Activated CD4-positive, alpha-beta T cell treated with anti-CD3 and anti-CD28 coated beads, Interleukin-2, amount 10 ng/mL, durations not matched to agents 24 days and 14 days (primary cell): ENCODE results near the gene HSD3B1. TPM values are rescaled to one million over a fixed set of nuclear protein-coding genes. Genes with fewer than 3 reads are reported as not detected.

Experiments used
- DNase-seq: peaks from one replicate; pipeline ENCODE4 v3.0.0; 2022
- H3K27ac Mint-ChIP-seq: one replicate; pipeline ENCODE4 v1.8.0; 2022; ENCODE audit warnings: mild to moderate bottlenecking, mixed read lengths
- H3K27me3 Mint-ChIP-seq: one replicate; pipeline ENCODE4 v1.8.0; 2022; ENCODE audit warnings: mixed read lengths
- H3K36me3 Mint-ChIP-seq: one replicate; pipeline ENCODE4 v1.8.0; 2022; ENCODE audit warnings: low read depth, mild to moderate bottlenecking, mixed read lengths
- H3K4me1 Mint-ChIP-seq: one replicate; pipeline ENCODE4 v1.8.0; 2021; ENCODE audit warnings: mixed read lengths
- H3K4me3 Mint-ChIP-seq: one replicate; pipeline ENCODE4 v1.8.0; 2022; ENCODE audit warnings: mild to moderate bottlenecking, moderate library complexity, mixed read lengths
- H3K9me3 Mint-ChIP-seq: one replicate; pipeline ENCODE4 v1.8.0; 2021; ENCODE audit warnings: mixed read lengths
- intact Hi-C: fragments of 100-400 bp; cut with micrococcal nuclease; formaldehyde crosslinking; loops from one replicate; pipeline ENCODE4 v1.15.1; 2023
- total RNA-seq: library from RNA; stranded (reverse); gene quantifications from 2 replicates; pipeline ENCODE4 v1.2.3, GENCODE V29; 2022

HSD3B1 gene
- total RNA-seq, result not detected in 2 replicates

GRCh38 chr1:119506941-119507340 lies at the start of gene HSD3B1:
HSD3B1 (plus strand) TSS chr1:119507210; CDS start chr1:119507477, 267 bp downstream.
- no peaks in the 10 kb centered on the region for H3K4me1 Mint-ChIP-seq
- no peak within 1 kb of the TSS for H3K27ac Mint-ChIP-seq
- no peak for DNase-seq
- H3K27me3 Mint-ChIP-seq, result peaks cover 2% of the 10 kb centered on the region
- H3K36me3 Mint-ChIP-seq, result no peaks in the 10 kb centered on the region
- H3K4me3 Mint-ChIP-seq, result no peak within 1 kb of the TSS
- intact Hi-C loops, result no loop called here
- peaks cover 6% of the 10 kb centered on the region for H3K9me3 Mint-ChIP-seq

GRCh38 chr1:119462964-119463363 lies 44.0 kb upstream of the HSD3B1 start:
- H3K27ac Mint-ChIP-seq, result no peak overlapping the region
- H3K9me3 Mint-ChIP-seq, result no peaks in the 10 kb centered on the region
- intact Hi-C loops, result no loop called here
- H3K4me1 Mint-ChIP-seq, result no peaks in the 10 kb centered on the region
- no peak overlapping the region for H3K4me3 Mint-ChIP-seq
- no peak for DNase-seq
- peaks cover 2% of the 10 kb centered on the region for H3K27me3 Mint-ChIP-seq
- no peaks in the 10 kb centered on the region for H3K36me3 Mint-ChIP-seq

- Mint-ChIP-seq H3K27ac (no peak overlapping the region), H3K27me3 (peaks cover 2% of the 10 kb centered on the region), H3K36me3 (no peaks in the 10 kb centered on the region), H3K4me3 (no peak overlapping the region), H3K4me1 (no peaks in the 10 kb centered on the region), H3K9me3 (no peaks in the 10 kb centered on the region)
- intact Hi-C loops, result no loop called here
- DNase-seq, result no peak
Observed at GRCh38 chr1:119463569-119463968, 43.4 kb upstream of the HSD3B1 start.

- Mint-ChIP-seq H3K27me3 (peaks cover 2% of the 10 kb centered on the region), H3K27ac (no peak overlapping the region)
- intact Hi-C loops, result no loop called here
Observed at GRCh38 chr1:119466445-119466844, 40.6 kb upstream of the HSD3B1 start.

GRCh38 chr1:119467219-119467618 lies 39.8 kb upstream of the HSD3B1 start:
- H3K4me1 Mint-ChIP-seq, result no peaks in the 10 kb centered on the region
- H3K27ac Mint-ChIP-seq, result no peak overlapping the region
- no peak for DNase-seq
- intact Hi-C loops, result no loop called here
- peaks cover 2% of the 10 kb centered on the region for H3K27me3 Mint-ChIP-seq
- H3K4me3 Mint-ChIP-seq, result no peak overlapping the region
- no peaks in the 10 kb centered on the region for H3K36me3 Mint-ChIP-seq
- no peaks in the 10 kb centered on the region for H3K9me3 Mint-ChIP-seq

More at GRCh38 chr1:119466445-119466844, 40.6 kb upstream of the HSD3B1 start:
- DNase-seq, result no peak
- no peak overlapping the region for H3K4me3 Mint-ChIP-seq
- H3K4me1 Mint-ChIP-seq, result no peaks in the 10 kb centered on the region
- H3K9me3 Mint-ChIP-seq, result no peaks in the 10 kb centered on the region
- H3K36me3 Mint-ChIP-seq, result no peaks in the 10 kb centered on the region

GRCh38 chr1:119467857-119468668 lies 38.9 kb upstream of the HSD3B1 start:
- intact Hi-C loops, result no loop called here
- no peaks in the 10 kb centered on the region for H3K4me1 Mint-ChIP-seq
- H3K36me3 Mint-ChIP-seq, result no peaks in the 10 kb centered on the region
- H3K9me3 Mint-ChIP-seq, result no peaks in the 10 kb centered on the region
- no peak overlapping the region for H3K27ac Mint-ChIP-seq
- H3K27me3 Mint-ChIP-seq, result peaks cover 2% of the 10 kb centered on the region
- H3K4me3 Mint-ChIP-seq, result no peak overlapping the region
- no peak for DNase-seq

GRCh38 chr1:119469741-119470140 lies 37.3 kb upstream of the HSD3B1 start:
- H3K9me3 Mint-ChIP-seq, result no peaks in the 10 kb centered on the region
- H3K4me1 Mint-ChIP-seq, result no peaks in the 10 kb centered on the region
- no peak for DNase-seq
- no peak overlapping the region for H3K27ac Mint-ChIP-seq
- no peaks in the 10 kb centered on the region for H3K36me3 Mint-ChIP-seq
- intact Hi-C loops, result no loop called here
- no peak overlapping the region for H3K4me3 Mint-ChIP-seq
- peaks cover 2% of the 10 kb centered on the region for H3K27me3 Mint-ChIP-seq

DNA sequence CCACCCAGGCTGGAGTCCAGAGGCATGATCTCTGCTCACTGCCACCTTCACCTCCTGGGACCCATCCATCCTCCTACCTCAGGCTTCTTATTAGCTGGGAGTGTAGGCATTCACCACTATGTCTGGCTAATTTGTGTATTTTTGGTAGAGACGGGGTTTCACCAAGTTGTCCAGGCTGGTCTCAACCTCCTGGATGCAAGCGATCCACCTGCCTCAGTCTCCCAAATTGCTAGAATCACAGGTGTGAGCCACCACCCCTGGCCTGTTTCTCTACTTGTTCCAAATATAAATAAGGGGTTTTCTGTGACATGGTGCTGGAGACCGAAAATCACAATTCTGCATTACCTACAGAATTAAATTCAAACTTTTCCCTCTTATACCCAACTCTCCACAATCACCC lies 36.6 kb upstream of the HSD3B1 start:
- H3K27me3 Mint-ChIP-seq, result peaks cover 5% of the 10 kb centered on the region
- H3K27ac Mint-ChIP-seq, result no peak overlapping the region
- intact Hi-C loops, result no loop called here
- no peaks in the 10 kb centered on the region for H3K4me1 Mint-ChIP-seq
- H3K4me3 Mint-ChIP-seq, result no peak overlapping the region
- H3K36me3 Mint-ChIP-seq, result no peaks in the 10 kb centered on the region
- H3K9me3 Mint-ChIP-seq, result no peaks in the 10 kb centered on the region
- no peak for DNase-seq

- no peak for DNase-seq
- Mint-ChIP-seq H3K27ac (no peak overlapping the region), H3K9me3 (no peaks in the 10 kb centered on the region)
Observed at GRCh38 chr1:119470958-119471357, 36.1 kb upstream of the HSD3B1 start.

GRCh38 chr1:119471566-119471965 lies 35.4 kb upstream of the HSD3B1 start:
- Mint-ChIP-seq H3K36me3 (no peaks in the 10 kb centered on the region), H3K9me3 (no peaks in the 10 kb centered on the region), H3K4me1 (peaks cover 3% of the 10 kb centered on the region), H3K4me3 (no peak overlapping the region), H3K27me3 (peaks cover 5% of the 10 kb centered on the region), H3K27ac (no peak overlapping the region)
- intact Hi-C loops, result no loop called here
- no peak for DNase-seq

More at GRCh38 chr1:119470958-119471357, 36.1 kb upstream of the HSD3B1 start:
- intact Hi-C loops, result no loop called here
- H3K4me3 Mint-ChIP-seq, result no peak overlapping the region
- H3K4me1 Mint-ChIP-seq, result peaks cover 2% of the 10 kb centered on the region
- no peaks in the 10 kb centered on the region for H3K36me3 Mint-ChIP-seq
- peaks cover 5% of the 10 kb centered on the region for H3K27me3 Mint-ChIP-seq

GRCh38 chr1:119472080-119472818 lies 34.8 kb upstream of the HSD3B1 start:
- no peak overlapping the region for H3K4me3 Mint-ChIP-seq

DNA sequence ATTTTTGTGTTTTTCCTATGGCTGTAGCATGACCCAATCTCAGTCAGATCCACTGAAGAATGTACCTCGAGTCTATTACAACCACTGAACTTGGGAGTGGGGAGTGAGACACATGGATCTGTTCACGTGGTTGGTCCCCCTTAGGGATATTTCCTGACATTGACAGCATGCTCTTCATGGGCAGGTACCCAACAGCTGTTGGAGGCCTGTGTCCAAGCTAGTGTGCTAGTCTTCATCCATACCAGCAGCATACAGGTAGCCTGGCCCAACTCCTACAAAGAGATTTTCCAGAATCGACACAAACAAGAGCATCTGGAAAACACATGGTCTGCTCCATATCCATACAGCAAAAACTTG lies 34.2 kb upstream of the HSD3B1 start:
- intact Hi-C loops, result no loop called here
- Mint-ChIP-seq H3K4me1 (peaks cover 3% of the 10 kb centered on the region), H3K36me3 (no peaks in the 10 kb centered on the region), H3K4me3 (no peak overlapping the region), H3K27me3 (peaks cover 2% of the 10 kb centered on the region), H3K27ac (no peak overlapping the region), H3K9me3 (no peaks in the 10 kb centered on the region)
- no peak for DNase-seq

More at GRCh38 chr1:119472080-119472818, 34.8 kb upstream of the HSD3B1 start:
- Mint-ChIP-seq H3K36me3 (no peaks in the 10 kb centered on the region), H3K4me1 (peaks cover 3% of the 10 kb centered on the region), H3K9me3 (no peaks in the 10 kb centered on the region), H3K27me3 (peaks cover 5% of the 10 kb centered on the region), H3K27ac (no peak overlapping the region)
- intact Hi-C loops, result no loop called here
- DNase-seq, result no peak

DNA sequence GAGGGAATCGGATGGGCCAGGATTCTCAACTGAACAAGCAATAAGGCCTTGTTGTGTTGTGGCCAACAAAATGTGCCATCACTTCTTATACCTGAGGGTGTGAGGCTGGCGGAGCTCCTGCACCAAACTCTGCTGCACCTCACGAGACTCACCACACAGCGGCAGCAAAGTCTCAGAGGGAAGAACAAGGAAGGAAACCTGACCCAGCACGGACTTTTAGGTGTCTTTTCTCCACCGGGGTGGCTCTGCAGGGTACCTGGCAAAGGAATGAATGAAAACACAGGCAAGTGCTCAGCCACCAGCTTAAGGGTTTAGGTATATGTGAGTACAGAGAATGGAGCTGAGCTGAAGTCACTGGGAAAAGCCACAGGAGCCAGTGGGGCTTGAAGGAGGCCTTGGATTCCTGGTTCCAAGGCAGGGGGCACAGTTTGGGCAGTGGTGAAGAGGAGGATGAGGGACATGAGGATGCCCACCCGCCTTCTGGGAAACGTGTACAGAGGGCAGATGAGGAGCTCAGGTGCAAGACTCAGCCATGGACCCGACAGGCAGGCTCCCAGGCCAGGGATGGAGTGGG lies 31.1 kb upstream of the HSD3B1 start:
- intact Hi-C loops, result no loop called here
- H3K27me3 Mint-ChIP-seq, result peaks cover 2% of the 10 kb centered on the region
- H3K4me3 Mint-ChIP-seq, result no peak overlapping the region
- H3K4me1 Mint-ChIP-seq, result peaks cover 3% of the 10 kb centered on the region
- no peaks in the 10 kb centered on the region for H3K36me3 Mint-ChIP-seq
- no peaks in the 10 kb centered on the region for H3K9me3 Mint-ChIP-seq
- H3K27ac Mint-ChIP-seq, result no peak overlapping the region
- peak; percentile 74 for DNase-seq

- Mint-ChIP-seq H3K27me3 (peaks cover 2% of the 10 kb centered on the region), H3K4me3 (no peak overlapping the region), H3K36me3 (no peaks in the 10 kb centered on the region), H3K4me1 (peaks cover 3% of the 10 kb centered on the region), H3K9me3 (no peaks in the 10 kb centered on the region), H3K27ac (no peak overlapping the region)
- no peak for DNase-seq
- intact Hi-C loops, result no loop called here
Observed at GRCh38 chr1:119477710-119478109, 29.3 kb upstream of the HSD3B1 start.
